Breast epithelium (tissue), 3 donors: ENCODE measurements around the gene SPOCK1.

ENCODE experiments used
- POLR2A ChIP-seq: fragments of 450-650 bp; IDR thresholded peaks from one replicate; pipeline ENCODE4 v1.6.1; 2016; ENCODE audit warnings: antibody characterized with exemption, mild to moderate bottlenecking, moderate library complexity
- TF ChIP-seq, protein P1 (sequence below), 3 donors: fragments of 450-650 bp; IDR thresholded peaks; one replicate each; pipeline ENCODE4 v1.5.1; 2016 to 2017; ENCODE audit warnings: antibody characterized with exemption in 3 of 3, mild to moderate bottlenecking in 3 of 3, moderate library complexity in 3 of 3

DNA sequence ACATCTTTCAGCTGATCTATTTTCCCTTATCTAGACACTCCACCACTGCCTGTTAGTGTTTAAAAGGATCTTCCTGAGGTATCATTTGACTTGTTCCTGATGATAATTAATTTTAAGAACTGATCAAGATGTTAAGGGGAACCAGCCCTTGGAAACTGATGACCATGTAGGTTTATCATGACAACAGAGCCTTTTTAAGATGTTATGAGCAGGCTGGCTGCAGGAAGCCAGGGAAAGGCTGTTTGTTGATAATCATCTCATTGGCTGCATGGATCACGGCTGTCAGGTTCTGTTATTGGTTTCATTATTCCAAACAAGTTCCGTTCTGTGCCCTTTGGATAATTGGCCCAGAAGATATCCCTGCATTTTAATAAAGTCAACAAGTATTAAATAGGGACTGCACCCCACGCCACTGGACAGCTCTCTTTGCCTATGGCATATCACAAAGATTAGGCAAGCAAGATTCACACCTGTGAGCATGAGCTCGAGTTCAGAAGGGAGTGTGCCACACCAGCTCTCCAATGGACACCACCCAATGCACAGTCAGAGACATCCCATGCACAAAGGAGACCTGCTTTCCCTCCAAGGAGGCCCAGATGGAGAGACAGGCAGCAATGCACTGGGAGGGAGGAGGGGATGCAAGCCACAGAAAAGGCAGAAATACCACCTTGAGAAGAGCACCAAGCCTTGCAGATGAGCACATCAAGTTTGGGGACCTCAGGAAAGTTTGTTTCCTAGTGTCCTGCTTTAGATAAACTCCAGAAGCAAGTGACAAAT, 88.7 kb downstream of the SPOCK1 start:
- no peak for TF ChIP-seq POLR2A
- TF ChIP-seq, protein P1, sequence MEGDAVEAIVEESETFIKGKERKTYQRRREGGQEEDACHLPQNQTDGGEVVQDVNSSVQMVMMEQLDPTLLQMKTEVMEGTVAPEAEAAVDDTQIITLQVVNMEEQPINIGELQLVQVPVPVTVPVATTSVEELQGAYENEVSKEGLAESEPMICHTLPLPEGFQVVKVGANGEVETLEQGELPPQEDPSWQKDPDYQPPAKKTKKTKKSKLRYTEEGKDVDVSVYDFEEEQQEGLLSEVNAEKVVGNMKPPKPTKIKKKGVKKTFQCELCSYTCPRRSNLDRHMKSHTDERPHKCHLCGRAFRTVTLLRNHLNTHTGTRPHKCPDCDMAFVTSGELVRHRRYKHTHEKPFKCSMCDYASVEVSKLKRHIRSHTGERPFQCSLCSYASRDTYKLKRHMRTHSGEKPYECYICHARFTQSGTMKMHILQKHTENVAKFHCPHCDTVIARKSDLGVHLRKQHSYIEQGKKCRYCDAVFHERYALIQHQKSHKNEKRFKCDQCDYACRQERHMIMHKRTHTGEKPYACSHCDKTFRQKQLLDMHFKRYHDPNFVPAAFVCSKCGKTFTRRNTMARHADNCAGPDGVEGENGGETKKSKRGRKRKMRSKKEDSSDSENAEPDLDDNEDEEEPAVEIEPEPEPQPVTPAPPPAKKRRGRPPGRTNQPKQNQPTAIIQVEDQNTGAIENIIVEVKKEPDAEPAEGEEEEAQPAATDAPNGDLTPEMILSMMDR (IDR thresholded peaks at IDR 0.05) = no peak
